Mesendoderm (in vitro differentiated cells): Measurements from ENCODE around the gene PKNOX2.

Experiments used
- DNase-seq: peaks from one replicate; pipeline ENCODE4 v3.0.0; 2013
- H2AK5ac ChIP-seq: 2 replicates; pipeline ENCODE4 v1.6.1; 2013; ENCODE audit warnings: low read length, inconsistent platforms
- H2BK120ac ChIP-seq: 2 replicates; pipeline ENCODE4 v1.6.1; 2013; ENCODE audit warnings: low read depth, mild to moderate bottlenecking, low read length, moderate library complexity, mixed read lengths
- H2BK15ac ChIP-seq: replicated peaks from 2 replicates; pipeline ENCODE4 v1.6.1; 2013; ENCODE audit warnings: low read depth, mild to moderate bottlenecking, moderate library complexity
- H2BK5ac ChIP-seq: 2 replicates; pipeline ENCODE4 v1.6.1; 2013; ENCODE audit warnings: low read length, inconsistent platforms
- H3K18ac ChIP-seq: 2 replicates; pipeline ENCODE4 v1.6.1; 2013; ENCODE audit warnings: mild to moderate bottlenecking, low read length, mixed read lengths
- H3K23ac ChIP-seq: one replicate; pipeline ENCODE4 v1.6.1; 2013; ENCODE audit warnings: low read length
- H3K27ac ChIP-seq: 2 replicates; pipeline ENCODE4 v1.5.1; 2013; ENCODE audit warnings: low read depth, mild to moderate bottlenecking, inconsistent platforms, low read length, moderate library complexity
- H3K27me3 ChIP-seq: 2 replicates; pipeline ENCODE4 v1.6.1; 2013; ENCODE audit warnings: low read length, control low read depth, mild to moderate bottlenecking, inconsistent platforms; ENCODE audit not compliant: insufficient read depth, poor library complexity
- H3K36me3 ChIP-seq: 2 replicates; pipeline ENCODE4 v1.6.1; 2013; ENCODE audit warnings: low read length, inconsistent platforms; ENCODE audit not compliant: control insufficient read depth, insufficient read depth
- H3K4ac ChIP-seq: one replicate; pipeline ENCODE4 v1.6.1; 2013; ENCODE audit warnings: low read depth, mild to moderate bottlenecking, low read length, moderate library complexity
- H3K4me1 ChIP-seq: 2 replicates; pipeline ENCODE4 v1.6.1; 2013; ENCODE audit warnings: low read depth, low read length, inconsistent platforms; ENCODE audit not compliant: control insufficient read depth
- H3K4me2 ChIP-seq: 2 replicates; pipeline ENCODE4 v1.6.1; 2013; ENCODE audit warnings: low read length
- H3K4me3 ChIP-seq: 2 replicates; pipeline ENCODE4 v1.5.1; 2013; ENCODE audit warnings: mild to moderate bottlenecking, low read length
- H3K56ac ChIP-seq: one replicate; pipeline ENCODE4 v1.6.1; 2013; ENCODE audit warnings: low read length
- H3K79me1 ChIP-seq: 2 replicates; pipeline ENCODE4 v1.6.1; 2013; ENCODE audit warnings: low read length, inconsistent platforms
- H3K79me2 ChIP-seq: 2 replicates; pipeline ENCODE4 v1.6.1; 2013; ENCODE audit warnings: mild to moderate bottlenecking, low read length; ENCODE audit not compliant: control insufficient read depth, insufficient read depth
- H3K9ac ChIP-seq: 2 replicates; pipeline ENCODE4 v1.6.1; 2013; ENCODE audit warnings: low read length, inconsistent platforms
- H4K5ac ChIP-seq: one replicate; pipeline ENCODE4 v1.6.1; 2013; ENCODE audit warnings: low read length
- H4K8ac ChIP-seq: one replicate; pipeline ENCODE4 v1.6.1; 2013; ENCODE audit warnings: low read depth, mild to moderate bottlenecking, control low read depth, low read length, moderate library complexity
- WGBS: extraction: QIAGEN DNeasy Blood & Tissue Kit; methylation state at CpG from one replicate; pipeline ENCODE4 v1.1.7; 2013; ENCODE audit warnings: low lambda C conversion rate, missing lambda C conversion rate; ENCODE audit not compliant: insufficient coverage; ENCODE audit errors: extremely low coverage; 5-methylcytosine and 5-hydroxymethylcytosine counted together

The PKNOX2 gene

DNA sequence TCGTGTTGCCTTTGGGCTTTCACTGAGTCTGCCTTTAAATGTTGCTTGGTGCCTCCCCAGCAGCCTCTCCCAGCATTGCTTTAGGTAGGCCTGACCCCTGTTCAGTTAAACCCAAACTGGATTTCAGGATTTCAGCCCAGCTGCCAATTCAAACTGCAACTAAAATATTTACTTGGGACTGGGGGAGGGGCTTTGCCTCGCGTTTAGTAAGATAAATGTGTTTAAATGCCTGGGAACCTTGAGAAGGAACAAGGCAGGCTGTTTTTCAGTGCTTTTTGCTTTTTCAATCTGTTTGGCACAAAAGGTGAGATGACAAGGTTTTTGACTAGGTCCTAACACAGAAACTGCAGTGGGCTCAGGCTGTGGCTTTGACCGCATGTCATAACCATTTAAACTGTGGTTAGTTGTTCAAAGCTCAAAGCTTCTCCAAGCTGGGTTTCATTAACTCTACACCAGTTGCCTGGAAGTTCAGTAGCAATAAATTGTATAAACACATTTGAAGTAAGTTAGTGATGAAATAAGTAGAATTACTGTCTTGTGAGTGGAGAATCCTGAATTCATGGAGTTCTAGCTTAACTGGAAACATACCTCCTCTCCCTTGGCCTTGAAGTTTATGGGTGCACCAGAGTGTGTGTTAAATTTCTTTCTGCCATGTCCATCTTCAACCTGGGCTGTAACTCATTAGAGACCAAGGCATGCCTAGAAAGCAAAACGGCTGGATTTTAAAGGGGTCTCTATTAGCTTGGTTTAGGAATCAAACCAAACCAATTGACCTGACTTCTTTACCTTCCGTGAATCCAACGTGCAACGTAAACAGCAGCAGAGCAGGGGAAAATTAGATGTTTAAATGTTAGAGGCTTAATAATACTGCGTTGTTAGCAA is 3.6 kb downstream of the PKNOX2 start:
- no peak overlapping the region for H3K27ac ChIP-seq
- peak overlapping the region; percentile 69 for H3K18ac ChIP-seq
- H4K8ac ChIP-seq, result no peak overlapping the region
- no peak overlapping the region for H3K4ac ChIP-seq
- H3K4me1 ChIP-seq, result peaks cover 25% of the 10 kb centered on the region
- H4K5ac ChIP-seq, result no peak overlapping the region
- H2BK15ac ChIP-seq, result no peak overlapping the region
- no peaks in the 10 kb centered on the region for H3K79me1 ChIP-seq
- no peaks in the 10 kb centered on the region for H3K27me3 ChIP-seq
- H3K23ac ChIP-seq, result no peak overlapping the region
- H3K4me3 ChIP-seq, result no peak overlapping the region
- H3K4me2 ChIP-seq, result no peak overlapping the region
- H3K79me2 ChIP-seq, result no peaks in the 10 kb centered on the region
- peak overlapping the region; percentile 76 for H3K56ac ChIP-seq
- H2AK5ac ChIP-seq, result no peak overlapping the region
- H3K9ac ChIP-seq, result no peak overlapping the region
- no peak overlapping the region for H2BK5ac ChIP-seq
- no CpG with 5 or more reads among the region's 9 CpGs for WGBS
- peak; percentile 40 for DNase-seq
- H3K36me3 ChIP-seq, result no peaks in the 10 kb centered on the region
- H2BK120ac ChIP-seq, result no peak overlapping the region

DNA sequence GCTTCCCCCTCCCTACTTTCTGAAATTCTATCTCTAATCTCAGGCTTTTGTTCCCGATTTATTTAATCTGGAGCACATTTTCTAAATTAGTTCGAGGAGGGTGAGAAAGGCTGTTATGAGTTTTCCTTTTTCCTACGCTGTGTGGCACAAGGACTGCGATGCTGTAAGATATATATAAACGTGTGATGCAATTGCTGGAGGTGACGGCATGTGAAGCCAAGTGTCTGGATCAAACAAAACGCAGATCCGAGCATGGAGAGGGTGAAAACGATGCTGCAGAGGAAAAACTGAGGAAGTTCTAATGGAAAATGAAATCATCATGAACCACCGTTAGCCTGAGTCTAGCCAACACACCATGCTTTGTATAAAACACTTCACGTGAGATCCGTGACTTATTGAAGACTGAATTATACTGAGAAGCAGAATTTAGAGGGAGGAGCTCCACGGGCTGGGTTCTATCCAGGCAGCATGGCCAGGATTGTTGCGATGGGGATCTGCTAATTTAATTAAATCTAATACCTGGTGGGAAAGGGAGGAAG is 4.4 kb downstream of the PKNOX2 start:
- Histone ChIP-seq H3K4ac (no peak overlapping the region), H3K4me1 (peaks cover 19% of the 10 kb centered on the region), H3K27me3 (no peaks in the 10 kb centered on the region), H4K8ac (no peak overlapping the region), H3K4me2 (no peak overlapping the region), H2BK5ac (no peak overlapping the region), H3K9ac (no peak overlapping the region), H4K5ac (no peak overlapping the region), H3K79me2 (no peaks in the 10 kb centered on the region), H3K27ac (no peak overlapping the region), H3K18ac (no peak overlapping the region), H3K4me3 (no peak overlapping the region), H3K36me3 (no peaks in the 10 kb centered on the region), H3K79me1 (no peaks in the 10 kb centered on the region), H2BK120ac (no peak overlapping the region), H2BK15ac (no peak overlapping the region), H3K56ac (no peak overlapping the region), H2AK5ac (no peak overlapping the region), H3K23ac (no peak overlapping the region)
- DNase-seq, result peak; percentile 48
- WGBS, result no CpG with 5 or more reads among the region's 14 CpGs

DNA sequence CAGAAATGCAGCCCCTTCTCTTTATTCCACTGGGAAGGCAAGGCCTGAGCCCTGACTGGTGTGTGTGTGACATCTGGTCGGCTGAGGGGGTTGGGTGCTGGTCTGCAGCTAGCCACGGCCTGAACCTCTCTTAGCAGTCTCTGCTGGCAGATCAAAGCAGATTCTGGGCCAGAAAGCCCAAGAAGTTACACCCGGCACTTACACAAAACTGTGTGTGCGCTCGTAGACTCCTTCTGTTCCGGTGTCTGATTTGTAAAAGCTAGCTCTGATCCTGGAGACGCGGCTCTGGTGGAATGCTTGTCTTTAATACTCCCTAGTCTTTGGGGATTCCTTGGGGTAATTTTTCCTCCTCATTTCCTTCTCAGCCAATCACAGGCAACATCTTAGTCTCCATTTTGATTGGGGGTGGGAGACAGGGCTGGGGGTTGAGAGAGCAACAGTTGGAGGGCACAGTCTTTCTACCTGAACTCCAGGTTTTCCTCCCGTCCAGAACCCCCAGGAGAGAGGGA is 5.5 kb downstream of the PKNOX2 start:
- Histone ChIP-seq H3K4me2 (no peak overlapping the region), H3K23ac (no peak overlapping the region), H2BK15ac (peak overlapping the region; percentile 38), H2BK120ac (no peak overlapping the region), H4K8ac (peak overlapping the region; percentile 81), H3K4me3 (no peak overlapping the region), H3K27ac (peak overlapping the region; percentile 26), H3K36me3 (no peaks in the 10 kb centered on the region), H3K9ac (peak overlapping the region; percentile 52), H4K5ac (no peak overlapping the region), H3K18ac (peak overlapping the region; percentile 55), H3K79me2 (no peaks in the 10 kb centered on the region), H2BK5ac (peak overlapping the region; percentile 43), H2AK5ac (no peak overlapping the region), H3K56ac (peak overlapping the region; percentile 78), H3K4ac (peak overlapping the region; percentile 84), H3K4me1 (peaks cover 19% of the 10 kb centered on the region), H3K27me3 (no peaks in the 10 kb centered on the region), H3K79me1 (no peaks in the 10 kb centered on the region)
- no CpG with 5 or more reads among the region's 9 CpGs for WGBS
- peak; percentile 61 for DNase-seq

DNA sequence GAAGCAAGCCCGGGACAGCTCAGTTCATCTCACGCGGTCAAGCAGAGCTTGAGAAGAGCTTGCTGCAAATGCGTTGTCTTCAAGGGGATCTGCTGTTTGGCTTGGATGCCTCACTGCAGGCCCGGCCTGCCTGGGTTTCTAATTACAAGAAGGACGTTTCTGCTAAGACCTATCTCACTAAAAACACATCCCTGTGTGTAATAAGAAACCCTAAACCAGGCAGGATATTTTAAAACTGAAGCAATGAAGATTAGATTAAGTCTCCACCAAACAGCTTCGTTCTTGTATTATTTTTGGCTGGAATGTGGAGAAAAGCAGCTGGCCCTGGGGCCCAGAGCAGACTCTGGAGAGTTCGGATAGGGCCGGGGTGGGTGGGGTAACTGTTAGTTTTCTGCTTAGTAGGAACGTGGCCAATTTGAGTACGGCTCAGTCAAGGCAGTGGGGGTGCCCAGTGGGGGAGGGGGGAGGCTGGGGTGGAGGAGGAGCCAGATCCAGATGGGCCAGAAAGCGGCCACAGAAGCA is 6.0 kb downstream of the PKNOX2 start:
- Histone ChIP-seq H2BK120ac (no peak overlapping the region), H2AK5ac (no peak overlapping the region), H3K79me2 (no peaks in the 10 kb centered on the region), H3K4me2 (no peak overlapping the region), H3K27me3 (no peaks in the 10 kb centered on the region), H3K4me3 (no peak overlapping the region), H3K23ac (no peak overlapping the region), H3K18ac (peak overlapping the region; percentile 55), H3K27ac (no peak overlapping the region), H3K4me1 (peaks cover 19% of the 10 kb centered on the region), H2BK15ac (no peak overlapping the region), H3K56ac (peak overlapping the region; percentile 78), H4K8ac (no peak overlapping the region), H2BK5ac (peak overlapping the region; percentile 43), H3K9ac (peak overlapping the region; percentile 43), H3K79me1 (no peaks in the 10 kb centered on the region), H3K4ac (peak overlapping the region; percentile 84), H3K36me3 (no peaks in the 10 kb centered on the region), H4K5ac (no peak overlapping the region)
- no peak for DNase-seq
- no CpG with 5 or more reads among the region's 12 CpGs for WGBS

DNA sequence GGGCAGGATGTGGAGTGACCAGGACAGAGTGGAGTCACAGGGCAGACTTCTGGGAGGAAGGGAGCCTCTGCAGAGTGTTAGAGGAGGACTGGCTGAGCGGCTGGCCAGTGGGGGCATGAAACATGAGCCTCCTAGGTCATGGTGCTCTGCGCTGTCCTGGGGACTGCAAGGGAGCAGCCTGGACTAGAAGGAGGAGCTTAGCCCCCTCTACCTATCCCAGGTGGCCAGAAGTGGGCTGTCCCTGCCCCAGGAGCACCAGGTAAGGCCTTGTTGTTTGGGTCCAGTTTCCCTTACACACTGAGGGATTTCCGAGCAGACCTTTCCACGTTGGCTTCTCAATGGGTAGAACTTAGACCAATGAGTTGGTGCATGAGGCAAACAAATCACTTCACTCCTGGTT is 7.4 kb downstream of the PKNOX2 start:
- Histone ChIP-seq H3K79me2 (no peaks in the 10 kb centered on the region), H3K9ac (no peak overlapping the region), H2BK15ac (no peak overlapping the region), H3K27ac (no peak overlapping the region), H2BK5ac (no peak overlapping the region), H3K27me3 (no peaks in the 10 kb centered on the region), H3K4me1 (peaks cover 19% of the 10 kb centered on the region), H3K23ac (no peak overlapping the region), H2BK120ac (no peak overlapping the region), H3K18ac (no peak overlapping the region), H3K4ac (no peak overlapping the region), H4K8ac (no peak overlapping the region), H3K79me1 (no peaks in the 10 kb centered on the region), H4K5ac (no peak overlapping the region), H3K56ac (no peak overlapping the region), H3K4me3 (no peak overlapping the region), H3K36me3 (no peaks in the 10 kb centered on the region), H3K4me2 (no peak overlapping the region), H2AK5ac (no peak overlapping the region)
- no peak for DNase-seq
- WGBS, result no CpG with 5 or more reads among the region's 4 CpGs
